GM12865 (cell line): ENCODE measurements around the gene OAF.

Experiments
- DNase-seq: peaks from one replicate; pipeline ENCODE4 v3.0.0; 2010; ENCODE audit warnings: low read depth
- H3K4me3 ChIP-seq: 2 replicates; pipeline ENCODE4 v1.5.1; 2011; ENCODE audit warnings: mild to moderate bottlenecking, low read depth, low read length, control low read depth
- TF ChIP-seq, protein P1 (sequence below): IDR thresholded peaks from 2 replicates; pipeline ENCODE4 v1.5.1; 2011; ENCODE audit warnings: low read length, control low read depth, low read depth, inconsistent platforms; ENCODE audit not compliant: insufficient read depth; ENCODE audit errors: missing control alignments

OAF gene

DNA sequence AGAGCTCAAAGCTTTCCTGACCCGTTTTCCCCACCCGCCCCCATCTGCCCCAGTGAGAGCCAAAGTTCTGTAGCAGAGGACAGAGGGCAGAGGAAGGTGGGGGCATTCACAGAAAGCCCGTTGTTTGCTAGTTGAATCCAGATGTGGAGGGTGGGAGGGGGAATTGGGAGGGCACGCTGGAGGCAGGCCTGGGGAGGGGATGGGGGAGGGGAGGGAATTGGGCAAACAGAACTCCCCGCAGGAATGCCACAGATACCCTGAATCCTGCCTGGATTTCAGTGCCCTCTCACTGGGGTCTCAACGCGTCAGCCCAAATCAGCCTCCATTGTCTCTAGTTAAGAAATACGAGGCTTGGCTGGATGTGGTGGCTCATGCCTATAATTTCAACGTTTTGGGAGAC lies 12.9 kb upstream of the OAF start:
- no peak for DNase-seq
- H3K4me3 ChIP-seq, result no peak overlapping the region
- TF ChIP-seq, protein P1, sequence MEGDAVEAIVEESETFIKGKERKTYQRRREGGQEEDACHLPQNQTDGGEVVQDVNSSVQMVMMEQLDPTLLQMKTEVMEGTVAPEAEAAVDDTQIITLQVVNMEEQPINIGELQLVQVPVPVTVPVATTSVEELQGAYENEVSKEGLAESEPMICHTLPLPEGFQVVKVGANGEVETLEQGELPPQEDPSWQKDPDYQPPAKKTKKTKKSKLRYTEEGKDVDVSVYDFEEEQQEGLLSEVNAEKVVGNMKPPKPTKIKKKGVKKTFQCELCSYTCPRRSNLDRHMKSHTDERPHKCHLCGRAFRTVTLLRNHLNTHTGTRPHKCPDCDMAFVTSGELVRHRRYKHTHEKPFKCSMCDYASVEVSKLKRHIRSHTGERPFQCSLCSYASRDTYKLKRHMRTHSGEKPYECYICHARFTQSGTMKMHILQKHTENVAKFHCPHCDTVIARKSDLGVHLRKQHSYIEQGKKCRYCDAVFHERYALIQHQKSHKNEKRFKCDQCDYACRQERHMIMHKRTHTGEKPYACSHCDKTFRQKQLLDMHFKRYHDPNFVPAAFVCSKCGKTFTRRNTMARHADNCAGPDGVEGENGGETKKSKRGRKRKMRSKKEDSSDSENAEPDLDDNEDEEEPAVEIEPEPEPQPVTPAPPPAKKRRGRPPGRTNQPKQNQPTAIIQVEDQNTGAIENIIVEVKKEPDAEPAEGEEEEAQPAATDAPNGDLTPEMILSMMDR, result no peak

DNA sequence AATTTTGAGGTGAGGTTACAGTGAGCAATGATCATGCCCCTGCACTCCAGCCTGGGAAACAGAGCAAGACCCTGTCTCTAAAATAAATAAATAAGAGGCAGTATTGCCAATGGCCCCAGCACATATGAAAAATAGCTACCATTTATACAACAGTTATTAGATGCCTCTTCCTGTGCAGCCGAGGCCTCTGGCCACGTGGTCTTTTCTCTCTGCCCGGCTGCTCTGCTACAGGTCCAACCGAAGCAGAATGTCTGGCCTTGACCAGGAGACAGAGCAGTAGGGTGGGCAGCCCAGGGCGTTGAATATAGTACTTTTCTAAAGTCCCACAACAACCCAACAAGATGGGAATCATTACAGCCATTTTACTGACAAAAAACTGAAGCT lies 12.4 kb upstream of the OAF start:
- no peak for DNase-seq
- TF ChIP-seq, protein P1, result no peak
- no peak overlapping the region for H3K4me3 ChIP-seq

DNA sequence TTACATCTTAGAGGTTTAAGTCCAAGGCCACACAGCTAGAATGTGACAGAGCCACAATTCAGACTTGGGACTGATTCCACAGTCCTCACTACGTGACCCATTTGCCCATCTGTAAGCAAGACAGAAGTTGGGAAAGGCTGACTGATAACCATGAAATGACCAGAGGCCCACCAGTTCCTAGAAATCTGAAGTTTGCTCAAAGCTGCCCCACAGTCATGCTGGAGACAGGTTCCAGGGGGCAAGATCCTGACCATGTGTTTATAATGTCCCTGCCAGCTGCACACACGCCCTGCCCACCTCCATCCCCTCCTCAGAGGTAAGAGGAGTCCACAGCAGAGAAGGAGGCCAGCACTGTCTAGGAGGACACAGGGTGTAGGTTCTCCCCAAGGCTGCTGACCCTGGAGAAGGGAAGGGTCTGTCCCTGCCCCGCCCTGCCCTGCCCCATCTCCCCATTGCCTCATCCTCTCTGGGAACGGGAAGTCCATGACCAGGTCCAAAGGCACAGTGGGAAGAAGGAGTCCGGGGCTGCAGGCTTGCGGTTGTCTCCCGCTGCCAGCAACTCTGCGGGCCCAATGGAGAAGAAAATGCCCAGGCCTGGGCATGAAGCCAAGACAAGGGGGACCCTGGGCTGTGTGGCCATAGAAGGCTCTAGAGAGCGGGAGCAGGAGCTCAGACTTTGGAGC lies 11.9 kb upstream of the OAF start:
- TF ChIP-seq, protein P1, result no peak
- no peak for DNase-seq
- no peak overlapping the region for H3K4me3 ChIP-seq

DNA sequence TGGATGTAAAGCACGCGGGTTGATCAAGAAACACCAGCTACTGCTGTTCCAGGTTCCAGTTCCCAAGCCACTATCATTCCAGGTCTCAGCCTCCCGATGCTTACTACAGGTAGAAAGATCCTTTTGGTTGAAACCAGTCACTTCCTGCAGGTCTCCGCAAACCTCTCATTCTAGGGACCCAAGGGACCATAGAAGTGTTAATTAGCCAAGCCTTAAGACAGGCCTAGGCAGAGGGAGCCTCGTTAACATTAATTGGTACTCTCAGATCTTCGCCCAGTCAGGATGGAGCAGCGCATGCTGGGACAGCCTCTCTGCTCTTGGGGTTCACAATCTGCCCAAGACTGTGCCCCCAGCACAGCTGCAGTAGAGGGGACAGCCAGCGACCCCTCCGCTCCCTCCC lies 11.2 kb upstream of the OAF start:
- DNase-seq, result no peak
- H3K4me3 ChIP-seq, result no peak overlapping the region
- TF ChIP-seq, protein P1, result no peak

DNA sequence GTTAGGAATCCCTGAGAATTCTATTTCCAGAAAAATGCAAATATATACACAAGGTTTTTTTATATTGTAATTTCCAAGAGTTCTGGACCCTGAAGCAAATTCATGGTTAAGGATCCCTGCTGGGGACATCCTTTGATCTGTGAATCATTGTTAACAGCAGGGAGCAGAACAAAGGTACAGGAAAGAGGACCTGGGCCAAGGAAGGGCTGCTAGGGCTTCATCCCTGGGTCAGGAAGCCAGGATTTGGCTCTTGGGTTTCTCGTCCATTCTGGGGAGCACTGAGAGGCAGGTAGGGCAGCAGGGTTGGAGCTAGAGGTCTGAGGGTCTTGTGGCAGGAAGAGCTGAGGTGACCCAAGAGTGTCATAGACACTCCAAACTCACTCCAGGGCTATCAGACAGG lies 10.2 kb upstream of the OAF start:
- no peak for DNase-seq
- no peak overlapping the region for H3K4me3 ChIP-seq
- TF ChIP-seq, protein P1, result no peak

DNA sequence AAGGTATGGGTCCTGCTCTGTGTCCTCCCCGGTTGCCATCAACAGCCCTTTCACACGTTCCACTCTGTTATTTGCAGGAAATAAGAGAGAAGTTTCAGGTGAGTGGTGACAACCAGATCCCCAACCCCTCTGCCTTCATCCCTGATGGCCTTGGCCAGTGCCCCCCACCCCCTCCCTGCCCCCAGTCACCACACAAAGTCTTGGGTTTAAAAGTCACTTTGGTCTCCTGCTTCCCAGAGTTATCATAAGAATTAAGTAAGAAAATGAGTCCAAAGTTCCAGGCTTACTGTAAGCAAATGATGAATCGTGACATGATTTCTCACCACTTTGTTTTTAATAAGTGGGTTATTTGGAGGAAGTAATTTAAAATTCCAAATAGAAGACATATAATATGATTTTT lies 9.2 kb upstream of the OAF start:
- TF ChIP-seq, protein P1, result no peak
- H3K4me3 ChIP-seq, result no peak overlapping the region
- DNase-seq, result no peak

DNA sequence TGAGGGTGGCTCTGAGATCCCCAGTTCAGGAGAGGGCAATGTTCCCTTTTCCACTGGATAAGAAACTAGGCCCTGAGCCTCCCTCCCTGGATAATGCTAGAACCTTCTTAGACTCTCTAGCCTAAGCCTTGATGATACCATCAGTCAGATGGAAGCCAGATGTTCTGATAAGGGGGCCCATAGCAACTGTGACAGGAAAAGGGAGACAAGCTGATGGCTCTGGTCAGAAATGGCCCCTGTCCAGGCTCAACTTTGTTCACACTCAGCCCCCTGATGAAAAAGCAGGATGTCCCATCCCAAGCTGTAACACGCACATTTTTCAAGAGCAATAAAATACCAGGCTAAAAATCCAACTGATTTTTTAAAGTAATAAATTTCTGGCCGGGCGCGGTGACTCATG lies 7.2 kb upstream of the OAF start:
- TF ChIP-seq, protein P1, result no peak
- DNase-seq, result no peak
- no peak overlapping the region for H3K4me3 ChIP-seq
